Measurements from ENCODE around the gene ATRX. TPM values are rescaled to one million over a fixed set of nuclear protein-coding genes. Genes with fewer than 3 reads are reported as not detected.
"Not testable (repeated sequence)": the region's sequence is repeated elsewhere in the genome, so short reads cannot be mapped to it uniquely, and the experiment has no call there.

ATRX gene, protein sequence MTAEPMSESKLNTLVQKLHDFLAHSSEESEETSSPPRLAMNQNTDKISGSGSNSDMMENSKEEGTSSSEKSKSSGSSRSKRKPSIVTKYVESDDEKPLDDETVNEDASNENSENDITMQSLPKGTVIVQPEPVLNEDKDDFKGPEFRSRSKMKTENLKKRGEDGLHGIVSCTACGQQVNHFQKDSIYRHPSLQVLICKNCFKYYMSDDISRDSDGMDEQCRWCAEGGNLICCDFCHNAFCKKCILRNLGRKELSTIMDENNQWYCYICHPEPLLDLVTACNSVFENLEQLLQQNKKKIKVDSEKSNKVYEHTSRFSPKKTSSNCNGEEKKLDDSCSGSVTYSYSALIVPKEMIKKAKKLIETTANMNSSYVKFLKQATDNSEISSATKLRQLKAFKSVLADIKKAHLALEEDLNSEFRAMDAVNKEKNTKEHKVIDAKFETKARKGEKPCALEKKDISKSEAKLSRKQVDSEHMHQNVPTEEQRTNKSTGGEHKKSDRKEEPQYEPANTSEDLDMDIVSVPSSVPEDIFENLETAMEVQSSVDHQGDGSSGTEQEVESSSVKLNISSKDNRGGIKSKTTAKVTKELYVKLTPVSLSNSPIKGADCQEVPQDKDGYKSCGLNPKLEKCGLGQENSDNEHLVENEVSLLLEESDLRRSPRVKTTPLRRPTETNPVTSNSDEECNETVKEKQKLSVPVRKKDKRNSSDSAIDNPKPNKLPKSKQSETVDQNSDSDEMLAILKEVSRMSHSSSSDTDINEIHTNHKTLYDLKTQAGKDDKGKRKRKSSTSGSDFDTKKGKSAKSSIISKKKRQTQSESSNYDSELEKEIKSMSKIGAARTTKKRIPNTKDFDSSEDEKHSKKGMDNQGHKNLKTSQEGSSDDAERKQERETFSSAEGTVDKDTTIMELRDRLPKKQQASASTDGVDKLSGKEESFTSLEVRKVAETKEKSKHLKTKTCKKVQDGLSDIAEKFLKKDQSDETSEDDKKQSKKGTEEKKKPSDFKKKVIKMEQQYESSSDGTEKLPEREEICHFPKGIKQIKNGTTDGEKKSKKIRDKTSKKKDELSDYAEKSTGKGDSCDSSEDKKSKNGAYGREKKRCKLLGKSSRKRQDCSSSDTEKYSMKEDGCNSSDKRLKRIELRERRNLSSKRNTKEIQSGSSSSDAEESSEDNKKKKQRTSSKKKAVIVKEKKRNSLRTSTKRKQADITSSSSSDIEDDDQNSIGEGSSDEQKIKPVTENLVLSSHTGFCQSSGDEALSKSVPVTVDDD (N-terminal part only)
- total RNA-seq, result 10 to 100 TPM; 70.2 to 74.5 TPM

GRCh38 chrX:77785486-77786364 lies at the start of gene ATRX:
ATRX (minus strand) TSS chrX:77786216; CDS start chrX:77786001, 215 bp downstream.
- Mint-ChIP-seq H3K9me3 (no peaks in the 10 kb centered on the region), H3K27me3 (no peaks in the 10 kb centered on the region)
- ATAC-seq (replicated peaks), result peak; percentile 92

GRCh38 chrX:77831544-77831943 lies 45.5 kb upstream of the ATRX start:
- not testable (repeated sequence) for H3K4me3 Mint-ChIP-seq; H3K4me1 Mint-ChIP-seq; H3K9me3 Mint-ChIP-seq; H3K27ac Mint-ChIP-seq; H3K27me3 Mint-ChIP-seq; ATAC-seq (replicated peaks)
- peaks cover 60% of the 10 kb centered on the region for H3K36me3 Mint-ChIP-seq (ENCODE audit: low read depth)

More at GRCh38 chrX:77785486-77786364, at the start of gene ATRX:
- Mint-ChIP-seq H3K4me1 (peaks cover 3% of the 10 kb centered on the region), H3K4me3 (peak within 1 kb of the TSS; percentile 95), H3K27ac (peak within 1 kb of the TSS; percentile 98), H3K36me3 (ENCODE audit: low read depth) (peaks cover 14% of the 10 kb centered on the region)

DNA sequence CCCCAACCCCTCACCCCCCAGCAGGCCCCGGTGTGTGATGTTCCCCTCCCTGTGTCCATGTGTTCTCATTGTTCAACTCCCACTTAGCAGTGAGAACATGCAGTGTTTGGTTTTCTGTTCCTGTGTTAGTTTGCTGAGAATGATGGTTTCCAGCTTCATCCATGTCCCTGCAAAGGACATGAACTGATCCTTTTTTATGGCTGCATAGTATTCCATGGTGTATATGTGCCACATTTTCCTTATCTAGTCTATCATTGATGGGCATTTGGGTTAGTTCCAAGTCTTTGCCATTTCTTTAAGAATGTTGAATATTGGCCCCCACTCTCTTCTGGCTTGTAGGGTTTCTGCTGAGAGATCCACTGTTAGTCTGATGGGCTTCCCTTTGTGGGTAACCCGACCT lies 36.0 kb upstream of the ATRX start:
- H3K9me3 Mint-ChIP-seq; H3K27ac Mint-ChIP-seq; ATAC-seq (replicated peaks); H3K27me3 Mint-ChIP-seq; H3K4me3 Mint-ChIP-seq; H3K4me1 Mint-ChIP-seq: not testable (repeated sequence)
- H3K36me3 Mint-ChIP-seq (ENCODE audit: low read depth), result peaks cover 21% of the 10 kb centered on the region

GRCh38 chrX:77820091-77820727 lies 34.2 kb upstream of the ATRX start:
- Mint-ChIP-seq H3K4me1 (no peaks in the 10 kb centered on the region), H3K27me3 (no peaks in the 10 kb centered on the region), H3K4me3 (no peak overlapping the region), H3K36me3 (ENCODE audit: low read depth) (peaks cover 3% of the 10 kb centered on the region), H3K27ac (no peak overlapping the region), H3K9me3 (peaks cover 4% of the 10 kb centered on the region)
- no peak for ATAC-seq (replicated peaks)

DNA sequence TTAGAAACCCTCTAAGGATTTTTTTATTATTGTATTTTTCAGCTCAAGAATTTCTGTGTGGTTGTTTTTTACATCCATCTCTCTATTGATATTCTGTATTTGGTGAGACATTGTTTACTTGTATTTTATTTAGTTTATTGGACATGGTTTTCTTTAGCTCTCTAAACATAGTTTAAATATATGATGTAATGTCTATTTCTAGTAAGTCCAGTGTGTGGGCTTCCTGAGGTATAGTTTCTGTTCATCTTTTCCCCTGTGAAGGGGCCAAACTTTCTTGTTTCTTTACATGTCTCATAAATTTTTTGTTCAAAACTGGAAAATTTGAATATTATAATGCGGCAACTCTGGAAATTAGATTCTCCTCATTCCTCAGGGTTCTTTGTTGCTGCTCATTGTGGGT lies 28.2 kb upstream of the ATRX start:
- no peak overlapping the region for H3K4me3 Mint-ChIP-seq
- peaks cover 3% of the 10 kb centered on the region for H3K9me3 Mint-ChIP-seq
- H3K36me3 Mint-ChIP-seq (ENCODE audit: low read depth), result no peaks in the 10 kb centered on the region
- no peaks in the 10 kb centered on the region for H3K27me3 Mint-ChIP-seq
- ATAC-seq (replicated peaks), result no peak
- H3K4me1 Mint-ChIP-seq, result no peaks in the 10 kb centered on the region
- H3K27ac Mint-ChIP-seq, result no peak overlapping the region

DNA sequence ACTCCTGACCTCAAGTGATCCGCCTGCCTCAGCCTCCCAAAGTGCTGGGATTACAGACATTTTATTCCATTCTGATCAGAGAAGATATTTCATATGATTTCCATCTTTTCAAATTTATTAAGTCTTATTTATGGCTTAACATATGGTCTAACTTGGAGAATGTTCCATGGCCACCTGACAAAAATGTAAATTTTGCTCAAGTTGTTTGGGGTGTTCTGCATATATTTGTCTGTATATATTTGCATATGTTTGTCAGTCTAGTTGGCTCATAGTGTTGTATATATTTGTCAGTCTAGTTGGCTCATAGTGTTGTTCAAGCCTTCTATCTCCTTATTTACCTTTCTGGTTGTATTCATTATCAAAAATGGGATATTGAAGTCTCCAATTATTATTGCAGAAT lies 16.2 kb upstream of the ATRX start:
- no peak for ATAC-seq (replicated peaks)
- no peaks in the 10 kb centered on the region for H3K27me3 Mint-ChIP-seq
- H3K9me3 Mint-ChIP-seq, result no peaks in the 10 kb centered on the region
- no peak overlapping the region for H3K4me3 Mint-ChIP-seq
- no peaks in the 10 kb centered on the region for H3K4me1 Mint-ChIP-seq
- no peak overlapping the region for H3K27ac Mint-ChIP-seq
- H3K36me3 Mint-ChIP-seq (ENCODE audit: low read depth), result no peaks in the 10 kb centered on the region

- Mint-ChIP-seq H3K4me1 (no peaks in the 10 kb centered on the region), H3K36me3 (ENCODE audit: low read depth) (no peaks in the 10 kb centered on the region), H3K27ac (no peak overlapping the region), H3K9me3 (no peaks in the 10 kb centered on the region), H3K4me3 (no peak overlapping the region), H3K27me3 (no peaks in the 10 kb centered on the region)
- ATAC-seq (replicated peaks), result no peak
These were observed 9.1 kb upstream of the ATRX start for GRCh38 chrX:77795124-77795523.

DNA sequence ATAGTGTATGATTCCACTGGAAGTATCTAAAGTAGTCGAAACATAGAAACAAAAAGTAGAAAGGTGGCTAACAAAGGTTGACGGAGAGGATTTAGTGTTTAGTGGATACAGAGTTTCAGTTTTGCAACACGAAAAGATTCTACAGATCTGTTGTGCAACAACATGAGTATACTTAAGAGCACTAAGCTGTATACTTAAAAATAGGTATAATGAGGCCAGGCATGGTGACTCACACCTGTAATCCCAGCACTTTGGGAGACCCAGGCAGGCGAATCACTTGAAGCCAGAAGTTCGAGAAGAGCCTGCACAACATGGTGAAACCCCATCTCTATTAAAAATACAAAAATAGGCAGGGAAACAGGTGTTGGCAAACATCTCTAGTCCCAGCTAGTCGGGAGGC lies 7.9 kb upstream of the ATRX start:
- Mint-ChIP-seq H3K36me3 (ENCODE audit: low read depth) (no peaks in the 10 kb centered on the region), H3K27me3 (no peaks in the 10 kb centered on the region), H3K27ac (no peak overlapping the region), H3K4me1 (no peaks in the 10 kb centered on the region), H3K4me3 (no peak overlapping the region), H3K9me3 (no peaks in the 10 kb centered on the region)
- no peak for ATAC-seq (replicated peaks)

DNA sequence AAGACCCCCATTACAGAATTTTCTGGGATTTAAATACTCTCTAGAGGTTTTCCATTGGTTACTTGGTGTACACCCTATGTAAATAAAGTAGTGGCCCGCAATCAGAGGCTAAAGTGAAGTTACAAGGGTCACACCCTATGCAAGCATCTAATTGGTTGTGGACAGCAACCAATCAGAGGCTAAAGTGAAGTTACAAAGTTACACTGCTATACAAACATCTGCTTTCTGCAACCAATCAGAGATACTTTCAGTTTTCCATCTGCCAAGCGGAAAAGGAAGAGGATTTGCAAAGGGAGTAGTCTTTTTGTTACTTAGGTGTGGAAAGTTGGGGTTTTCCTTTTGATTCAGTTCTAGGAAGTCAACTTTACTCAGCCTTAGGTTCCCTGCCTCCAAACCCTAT lies 2.0 kb upstream of the ATRX start:
- H3K9me3 Mint-ChIP-seq, result no peaks in the 10 kb centered on the region
- H3K27me3 Mint-ChIP-seq, result no peaks in the 10 kb centered on the region
- H3K36me3 Mint-ChIP-seq (ENCODE audit: low read depth), result peaks cover 14% of the 10 kb centered on the region
- peak; percentile 66 for ATAC-seq (replicated peaks)
- H3K27ac Mint-ChIP-seq, result peak overlapping the region; percentile 76
- H3K4me1 Mint-ChIP-seq, result peaks cover 3% of the 10 kb centered on the region
- H3K4me3 Mint-ChIP-seq, result peak overlapping the region; percentile 95

GRCh38 chrX:77786365-77786680 lies 307 bp upstream of the ATRX start:
- Mint-ChIP-seq H3K27me3 (no peaks in the 10 kb centered on the region), H3K9me3 (no peaks in the 10 kb centered on the region), H3K36me3 (ENCODE audit: low read depth) (peaks cover 14% of the 10 kb centered on the region), H3K4me3 (peak overlapping the region; percentile 95), H3K27ac (peak overlapping the region; percentile 98), H3K4me1 (peaks cover 3% of the 10 kb centered on the region)
- ATAC-seq (replicated peaks), result peak; percentile 5

DNA sequence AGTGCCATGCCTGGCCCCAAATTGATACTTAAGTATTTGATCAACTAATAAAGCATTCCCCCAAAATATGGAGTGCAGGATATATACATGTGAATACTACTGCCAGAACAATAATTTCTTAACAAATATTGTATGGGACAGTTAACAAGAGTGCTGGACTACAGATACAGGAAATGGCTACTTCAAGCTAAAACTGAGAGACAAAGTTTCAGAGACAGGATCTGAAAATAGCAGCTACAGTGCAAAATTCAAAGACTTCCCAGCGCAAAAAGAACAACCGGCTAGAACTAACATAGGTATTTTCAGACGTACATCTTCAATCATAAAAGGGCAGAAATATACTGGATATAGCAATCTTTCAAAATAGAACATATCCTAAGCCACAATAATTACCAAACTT lies 6.3 kb downstream of the ATRX start:
- no peak overlapping the region for H3K27ac Mint-ChIP-seq
- peaks cover 17% of the 10 kb centered on the region for H3K4me1 Mint-ChIP-seq
- no peaks in the 10 kb centered on the region for H3K9me3 Mint-ChIP-seq
- peak overlapping the region; percentile 10 for H3K4me3 Mint-ChIP-seq
- peaks cover 12% of the 10 kb centered on the region for H3K36me3 Mint-ChIP-seq (ENCODE audit: low read depth)
- no peaks in the 10 kb centered on the region for H3K27me3 Mint-ChIP-seq
- ATAC-seq (replicated peaks), result no peak

- Mint-ChIP-seq H3K36me3 (ENCODE audit: low read depth) (peaks cover 6% of the 10 kb centered on the region), H3K4me3 (no peak overlapping the region), H3K27ac (no peak overlapping the region), H3K4me1 (peaks cover 15% of the 10 kb centered on the region), H3K27me3 (no peaks in the 10 kb centered on the region), H3K9me3 (no peaks in the 10 kb centered on the region)
- ATAC-seq (replicated peaks), result no peak
These were observed 9.4 kb downstream of the ATRX start for GRCh38 chrX:77776659-77777058.

DNA sequence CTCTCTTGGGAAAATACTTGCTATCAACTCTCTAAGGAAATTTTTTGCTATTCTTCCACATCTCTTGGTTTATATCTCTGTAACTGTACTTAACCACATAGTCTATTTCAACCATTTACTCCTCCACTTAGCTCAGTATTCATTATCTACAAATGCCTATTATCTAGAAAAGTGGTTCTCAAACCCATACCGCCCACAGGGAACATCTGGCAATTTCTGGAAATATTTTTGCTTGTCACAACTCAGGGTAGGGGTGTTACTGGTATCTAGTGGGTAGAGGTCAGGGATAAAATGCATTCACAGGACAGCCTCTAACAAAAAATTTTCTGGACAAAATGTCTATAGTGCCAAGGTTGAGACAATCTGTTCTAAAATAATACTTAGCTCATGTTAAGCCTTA lies 14.4 kb downstream of the ATRX start:
- no peaks in the 10 kb centered on the region for H3K9me3 Mint-ChIP-seq
- no peak overlapping the region for H3K27ac Mint-ChIP-seq
- no peaks in the 10 kb centered on the region for H3K27me3 Mint-ChIP-seq
- H3K4me3 Mint-ChIP-seq, result no peak overlapping the region
- H3K36me3 Mint-ChIP-seq (ENCODE audit: low read depth), result no peaks in the 10 kb centered on the region
- ATAC-seq (replicated peaks), result no peak
- H3K4me1 Mint-ChIP-seq, result peaks cover 13% of the 10 kb centered on the region

All from activated T-helper 17 cell treated with anti-CD3 and anti-CD28 coated beads, Interleukin-2, amount 50 U/mL, for 72 hours (primary cell).